ENCODE results near the gene KITLG.

GRCh38 chr12:88539893-88540292 lies 40.4 kb downstream of the KITLG start:
- TF ChIP-seq EP300 (IDR thresholded peaks at IDR 0.05; ENCODE audit: low read depth) (no peak), POLR2A (IDR thresholded peaks at IDR 0.05) (no peak)
